Naive thymus-derived CD8-positive, alpha-beta T cell (primary cell): ENCODE results near the gene KRTAP10-4. TPM values are rescaled to one million over a fixed set of nuclear protein-coding genes. Genes with fewer than 3 reads are reported as not detected.

Experiments
- ATAC-seq, 2 donors: fragments of 150-1000 bp; cut with Tn5 transposase in 1 of 2; sonication (Bioruptor Pico), chemical (Tn5 transposase) in 1 of 2; 1 replicate in 1 of 2; 2 replicates in 1 of 2; pipeline ENCODE4 v1.10.0; 2021; ENCODE audit warnings: mild to moderate bottlenecking in 2 of 2, moderate library complexity in 2 of 2
- POLR2A ChIA-PET: fragments of 350-600 bp; sonication (Branson Sonifier 250); formaldehyde crosslinking; loops from one replicate; lab custom pipeline; 2021; ENCODE audit warnings: antibody characterized with exemption; lab: Charles Lee
- DNase-seq, 10 donors: peaks; one replicate each; pipeline versions ENCODE4 v3.0.0 to v3.0.0-alpha.2; 2020 to 2022
- H3K27ac Mint-ChIP-seq, 10 donors: one replicate each; pipeline ENCODE4 v1.8.0; 2020 to 2022; ENCODE audit warnings: mild to moderate bottlenecking in 10 of 10, mixed read lengths in 10 of 10, moderate library complexity in 4 of 10, inconsistent platforms in 1 of 10
- H3K27me3 Mint-ChIP-seq, 5 donors: one replicate each; pipeline ENCODE4 v1.8.0; 2021 to 2022; ENCODE audit warnings: mixed read lengths in 5 of 5
- H3K36me3 Mint-ChIP-seq, 3 donors: one replicate each; pipeline ENCODE4 v1.8.0; 2020 to 2022; ENCODE audit warnings: mixed read lengths in 3 of 3, mild to moderate bottlenecking in 2 of 3, inconsistent platforms in 1 of 3
- H3K4me1 Mint-ChIP-seq, 4 donors: one replicate each; pipeline ENCODE4 v1.8.0; 2021 to 2022; ENCODE audit warnings: mixed read lengths in 4 of 4
- H3K4me3 Mint-ChIP-seq, 10 donors: one replicate each; pipeline ENCODE4 v1.8.0; 2020 to 2022; ENCODE audit warnings: mild to moderate bottlenecking in 10 of 10, mixed read lengths in 10 of 10, moderate library complexity in 6 of 10, inconsistent platforms in 1 of 10
- H3K9me3 Mint-ChIP-seq, 9 donors: one replicate each; pipeline ENCODE4 v1.8.0; 2020 to 2022; ENCODE audit warnings: mixed read lengths in 9 of 9, mild to moderate bottlenecking in 3 of 9, inconsistent platforms in 1 of 9, moderate library complexity in 1 of 9
- polyA plus RNA-seq, 3 donors: library from polyadenylated mRNA; unstranded; fragments of 300-500 nt; fragmentation: Illumina TruSeq; gene quantifications; one replicate each; pipeline ENCODE4 v1.2.3, GENCODE V29; 2021
- total RNA-seq, 8 experiments: library from RNA in 2 of 8; stranded (reverse) in 2 of 8; gene quantifications; one replicate each; pipeline ENCODE4 v1.2.3 and lab custom pipeline; 2021 to 2026

KRTAP10-4 gene
- total and polyA plus RNA-seq, 5 experiments from 2014 or later: not detected

GRCh38 chr21:44530221-44530902 is 43.2 kb upstream of the KRTAP10-4 start:
- POLR2A ChIA-PET: no interaction called here
- peak overlapping the region in 3 of 10 donors; percentile 26 to 56 (median 48) for H3K27ac Mint-ChIP-seq

DNA sequence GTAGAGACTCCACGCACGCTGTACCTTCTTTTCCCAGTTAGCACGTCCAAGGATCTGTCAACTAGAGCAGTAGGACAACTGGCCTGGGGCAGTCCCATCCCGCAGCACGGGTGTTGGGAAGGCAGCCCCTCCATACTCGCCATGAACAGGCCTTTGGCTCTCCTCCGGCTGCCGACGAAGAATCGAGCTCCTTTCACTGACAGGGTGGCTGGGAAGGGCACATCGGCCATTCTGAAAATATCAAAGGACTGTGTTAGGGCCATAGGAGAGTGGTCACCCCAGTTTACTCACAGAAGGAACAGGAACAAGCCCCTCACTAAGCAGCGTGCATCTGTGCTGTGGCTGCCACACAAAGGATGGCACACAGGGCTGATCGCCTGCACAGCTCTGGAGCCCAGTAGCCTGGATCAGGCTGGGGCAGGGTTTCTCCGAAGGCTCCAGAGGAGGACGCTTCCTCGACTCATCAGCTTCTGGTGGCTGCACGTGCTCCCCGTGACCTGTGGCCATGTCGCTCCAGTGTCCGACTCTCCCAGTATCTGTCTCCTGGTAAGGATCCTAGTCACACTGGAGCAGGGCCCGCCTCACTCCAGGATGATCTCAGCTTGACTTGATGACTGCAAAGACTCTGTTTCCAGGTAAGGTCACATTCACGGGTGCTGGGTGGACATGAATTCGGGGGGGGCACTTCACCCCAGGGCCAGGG is 42.5 kb upstream of the KRTAP10-4 start:
- H3K9me3 Mint-ChIP-seq: no peaks in the 10 kb centered on the region
- peak overlapping the region in 1 of 10 donors; percentile 75 for H3K27ac Mint-ChIP-seq
- H3K36me3 Mint-ChIP-seq: no peaks in the 10 kb centered on the region
- peak in 2 of 10 donors; percentile 14 to 54 for DNase-seq
- H3K27me3 Mint-ChIP-seq: peaks cover 0 to 6% (median 0%) of the 10 kb centered on the region in 5 donors
- H3K4me3 Mint-ChIP-seq: no peak overlapping the region
- H3K4me1 Mint-ChIP-seq: peaks cover 0 to 8% (median 1%) of the 10 kb centered on the region in 4 donors
- POLR2A ChIA-PET: no interaction called here
- ATAC-seq: no peak

More at GRCh38 chr21:44530221-44530902, 43.2 kb upstream of the KRTAP10-4 start:
- Mint-ChIP-seq H3K9me3 (no peaks in the 10 kb centered on the region), H3K4me1 (peaks cover 0 to 8% (median 1%) of the 10 kb centered on the region in 4 donors), H3K4me3 (no peak overlapping the region), H3K36me3 (no peaks in the 10 kb centered on the region), H3K27me3 (peaks cover 0 to 6% (median 0%) of the 10 kb centered on the region in 5 donors)
- peak in 1 of 10 donors; percentile 12 for DNase-seq
- ATAC-seq: no peak

DNA sequence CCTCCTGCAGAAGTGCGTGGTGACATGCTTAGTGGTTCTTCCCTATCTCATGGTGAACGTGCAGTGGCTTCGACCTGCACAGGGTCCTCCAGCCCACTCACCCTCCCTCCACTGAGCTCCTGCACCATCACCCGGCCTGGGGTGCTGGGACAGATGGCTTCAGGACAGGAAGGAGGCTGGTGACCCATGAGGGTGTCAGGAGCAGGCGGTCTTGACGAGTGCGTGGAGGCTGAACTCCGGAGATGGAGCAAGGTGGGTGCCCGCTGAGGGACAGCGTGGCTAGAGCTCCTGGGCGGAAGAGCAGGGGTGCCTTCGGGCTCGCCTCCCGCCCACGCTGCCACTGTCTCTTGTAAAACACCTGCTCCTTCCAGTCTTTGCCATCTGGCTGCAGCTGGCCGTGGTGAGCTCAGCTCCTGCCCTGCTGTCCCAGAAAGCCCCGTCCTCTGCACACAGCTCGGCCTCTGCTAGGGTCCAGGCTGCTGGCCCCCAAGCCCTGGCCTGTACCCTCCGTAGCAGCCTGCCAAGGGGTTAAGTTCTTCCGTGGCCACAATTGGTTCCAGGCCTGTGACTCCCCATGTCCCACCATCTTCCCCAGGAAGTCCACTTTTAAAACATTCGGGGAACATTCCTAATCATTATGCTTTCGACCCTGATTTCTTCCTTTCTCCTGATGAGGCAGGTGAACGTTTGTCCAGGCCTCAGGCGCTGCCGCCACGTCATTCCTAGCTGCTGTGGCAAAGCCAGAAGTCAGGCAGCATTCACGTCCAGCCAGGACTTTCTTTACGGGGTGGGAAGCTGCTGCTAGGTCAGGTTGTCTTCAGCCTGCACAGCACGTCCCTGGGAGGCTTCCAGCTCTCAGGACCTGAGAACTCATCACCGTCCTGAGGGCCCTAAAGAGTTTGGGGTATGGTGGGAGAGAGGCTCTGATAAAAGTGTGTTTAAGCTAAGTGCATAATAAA is 41.6 kb upstream of the KRTAP10-4 start:
- Mint-ChIP-seq H3K9me3 (no peaks in the 10 kb centered on the region), H3K4me3 (no peak overlapping the region), H3K27me3 (peaks cover 0 to 6% (median 0%) of the 10 kb centered on the region in 5 donors), H3K36me3 (no peaks in the 10 kb centered on the region), H3K27ac (no peak overlapping the region), H3K4me1 (peaks cover 0 to 8% (median 1%) of the 10 kb centered on the region in 4 donors)
- DNase-seq (peak in 1 of 10 donors; percentile 28), ATAC-seq (no peak)
- POLR2A ChIA-PET: no interaction called here

- H3K4me1 Mint-ChIP-seq: peaks cover 0 to 8% (median 1%) of the 10 kb centered on the region in 4 donors
- no peak for ATAC-seq
Measured at GRCh38 chr21:44532712-44533111, 40.8 kb upstream of the KRTAP10-4 start.

DNA sequence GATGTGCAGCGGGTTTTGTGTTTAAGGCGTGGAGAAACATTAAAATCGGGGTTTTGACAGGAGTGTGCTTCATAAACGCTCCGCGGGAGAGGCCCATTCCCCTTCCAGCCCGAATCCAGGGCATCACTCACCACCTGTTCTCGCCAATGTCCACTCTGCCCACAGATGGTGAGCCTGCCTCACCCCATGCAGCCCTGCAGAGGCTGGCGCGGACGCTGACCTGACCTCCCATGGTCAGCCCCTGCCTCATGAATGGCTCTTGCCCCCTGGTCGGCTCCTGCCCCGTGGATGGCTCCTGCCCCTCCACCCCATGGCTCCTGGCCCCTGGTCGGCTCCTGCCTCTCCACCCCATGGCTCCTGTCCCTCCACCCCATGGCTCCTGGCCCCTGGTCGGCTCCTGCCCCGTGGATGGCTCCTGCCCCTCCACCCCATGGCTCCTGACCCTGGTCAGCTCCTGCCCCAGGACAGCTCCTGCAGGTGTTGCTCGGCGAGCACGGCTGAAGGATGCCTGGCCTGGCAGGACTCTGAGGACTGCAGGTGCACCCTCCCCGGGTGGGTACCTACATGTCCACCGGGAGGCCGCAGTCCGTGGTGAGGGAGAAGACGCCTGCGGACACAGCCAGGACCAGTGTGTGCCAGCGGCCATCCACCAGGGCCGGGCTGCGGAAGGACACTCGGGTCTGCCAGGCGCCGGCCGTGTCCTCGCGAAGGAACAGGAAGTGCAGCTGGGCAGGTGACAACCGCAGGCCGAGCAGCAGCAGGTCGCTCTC is 40.2 kb upstream of the KRTAP10-4 start:
- Mint-ChIP-seq H3K27ac (peak overlapping the region in 1 of 10 donors; percentile 56), H3K9me3 (no peaks in the 10 kb centered on the region), H3K4me3 (no peak overlapping the region), H3K4me1 (peaks cover 0 to 8% (median 1%) of the 10 kb centered on the region in 4 donors), H3K36me3 (no peaks in the 10 kb centered on the region), H3K27me3 (peaks cover 0 to 7% (median 2%) of the 10 kb centered on the region in 5 donors)
- ATAC-seq (no peak), DNase-seq (peak in 1 of 10 donors; percentile 52)
- POLR2A ChIA-PET: interaction anchor here (0.6 kb wide), 1 partner anchor 261 kb away, joined by 7 read pairs; no protein-coding TSS in a partner anchor

More at GRCh38 chr21:44532712-44533111, 40.8 kb upstream of the KRTAP10-4 start:
- H3K27ac Mint-ChIP-seq: peak overlapping the region in 1 of 10 donors; percentile 34
- DNase-seq: no peak
- no peaks in the 10 kb centered on the region for H3K9me3 Mint-ChIP-seq
- POLR2A ChIA-PET: interaction anchor here (0.6 kb wide), 1 partner anchor 262 kb away, joined by 7 read pairs; no protein-coding TSS in a partner anchor
- no peaks in the 10 kb centered on the region for H3K36me3 Mint-ChIP-seq
- H3K4me3 Mint-ChIP-seq: no peak overlapping the region
- H3K27me3 Mint-ChIP-seq: peaks cover 0 to 6% (median 2%) of the 10 kb centered on the region in 5 donors

- Mint-ChIP-seq H3K27me3 (peaks cover 0 to 7% (median 2%) of the 10 kb centered on the region in 5 donors), H3K4me1 (peaks cover 0 to 6% (median 1%) of the 10 kb centered on the region in 4 donors), H3K4me3 (no peak overlapping the region), H3K27ac (no peak overlapping the region), H3K36me3 (no peaks in the 10 kb centered on the region), H3K9me3 (no peaks in the 10 kb centered on the region)
- ATAC-seq (no peak), DNase-seq (peak in 1 of 10 donors; percentile 53)
- POLR2A ChIA-PET: no interaction called here
Measured at GRCh38 chr21:44533891-44534627, 39.5 kb upstream of the KRTAP10-4 start.

DNA sequence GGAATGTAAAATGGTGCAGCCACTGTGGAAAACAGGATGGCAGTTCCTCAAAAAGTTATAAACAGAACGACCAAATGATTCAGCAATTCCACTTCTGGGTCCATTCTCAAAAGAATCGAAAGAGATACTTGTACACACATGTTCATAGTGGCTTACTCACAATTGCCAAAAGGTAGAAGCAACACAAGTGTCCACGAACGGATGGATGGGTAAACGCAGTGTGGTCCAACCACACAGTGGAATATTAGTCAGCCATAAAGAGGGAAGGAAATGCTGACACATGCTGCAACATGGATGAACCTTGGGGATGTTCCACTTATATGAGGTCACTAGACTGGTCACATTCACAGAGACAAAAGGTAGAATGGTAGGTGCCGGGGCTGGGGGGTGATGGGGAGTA is 38.8 kb upstream of the KRTAP10-4 start:
- peaks cover 0 to 4% (median 1%) of the 10 kb centered on the region in 4 donors for H3K4me1 Mint-ChIP-seq
- DNase-seq (peak in 1 of 10 donors; percentile 11), ATAC-seq (no peak)
- no peak overlapping the region for H3K27ac Mint-ChIP-seq
- no peak overlapping the region for H3K4me3 Mint-ChIP-seq
- no peaks in the 10 kb centered on the region for H3K36me3 Mint-ChIP-seq
- POLR2A ChIA-PET: no interaction called here
- peaks cover 0 to 7% (median 2%) of the 10 kb centered on the region in 5 donors for H3K27me3 Mint-ChIP-seq
- peaks cover 0 to 2% (median 0%) of the 10 kb centered on the region in 9 donors for H3K9me3 Mint-ChIP-seq

DNA sequence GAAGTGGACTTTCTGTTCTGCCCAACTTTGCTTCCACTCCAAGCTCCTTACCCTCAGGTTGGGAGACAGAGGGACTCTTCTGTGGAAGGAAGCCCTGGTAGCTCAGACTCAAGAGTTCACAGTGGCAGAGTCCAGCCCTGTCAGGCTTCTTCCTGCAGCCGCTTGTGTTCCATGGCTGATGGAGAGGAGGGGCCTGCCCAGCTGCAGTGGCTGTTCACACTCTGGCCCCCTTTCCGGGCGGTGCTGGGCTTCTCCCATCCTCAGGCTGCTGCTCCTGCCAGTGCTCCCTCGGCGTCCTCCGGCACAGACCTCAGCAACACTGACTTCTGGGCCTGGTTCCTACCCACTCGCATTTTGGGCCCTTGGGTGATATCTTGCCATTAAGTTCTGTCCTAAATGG is 37.6 kb upstream of the KRTAP10-4 start:
- DNase-seq: peak in 1 of 10 donors; percentile 15

DNA sequence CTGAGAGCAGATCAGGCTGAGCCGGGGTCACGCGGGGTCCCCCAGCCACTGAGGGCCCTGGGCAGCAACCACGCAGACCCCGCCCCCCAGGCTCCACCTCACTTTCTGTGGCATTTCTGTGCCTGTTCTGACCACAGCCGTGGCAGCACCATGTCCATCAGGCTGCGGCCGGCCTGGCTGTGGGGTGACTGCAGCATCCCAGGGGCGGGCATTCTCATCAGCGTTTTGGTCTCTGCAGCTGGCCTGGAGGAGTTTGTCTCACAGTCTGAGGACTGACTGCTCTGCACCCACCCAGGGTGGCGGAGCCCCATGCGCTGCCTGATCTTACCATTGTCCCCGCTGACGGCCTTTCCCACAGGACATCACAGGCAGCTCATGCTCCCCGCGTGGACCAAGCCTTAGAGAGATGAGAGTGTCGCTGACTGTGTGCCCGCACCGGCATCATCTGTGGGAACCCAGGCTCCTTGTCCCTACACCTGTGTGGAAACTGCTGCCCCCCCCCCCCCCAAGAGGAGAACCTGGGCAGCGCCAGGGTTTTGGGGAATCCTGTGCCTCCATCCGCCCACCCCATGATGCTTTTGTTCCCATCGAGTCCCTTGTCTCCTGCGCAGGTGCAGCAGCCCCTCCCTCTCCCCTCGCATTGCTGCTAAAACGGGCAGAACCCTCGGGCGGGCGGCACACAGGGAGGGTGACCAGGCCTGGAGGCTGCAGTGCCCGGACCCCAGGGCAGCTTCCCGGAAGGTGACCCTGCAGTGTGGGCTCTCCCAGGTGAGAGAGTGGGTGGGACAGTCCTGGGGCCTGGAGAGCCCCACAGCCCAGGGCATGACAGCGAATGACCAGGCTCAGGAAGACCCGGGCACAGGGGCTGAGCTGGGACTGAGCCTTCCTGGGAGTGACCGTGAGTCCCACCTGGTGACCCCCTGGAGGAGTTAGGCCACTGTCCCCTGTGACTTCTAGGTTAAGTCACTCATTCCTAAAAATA is 35.3 kb upstream of the KRTAP10-4 start:
- Mint-ChIP-seq H3K9me3 (peaks cover 0 to 3% (median 0%) of the 10 kb centered on the region in 9 donors), H3K4me3 (no peak overlapping the region), H3K36me3 (peaks cover 0 to 2% (median 0%) of the 10 kb centered on the region in 3 donors), H3K4me1 (peaks cover 0 to 3% (median under 1%) of the 10 kb centered on the region in 4 donors), H3K27ac (peak overlapping the region in 1 of 10 donors; percentile 80), H3K27me3 (peaks cover 0 to 2% (median 0%) of the 10 kb centered on the region in 5 donors)
- ATAC-seq (no peak), DNase-seq (peak in 2 of 10 donors; percentile 0 to 24)
- POLR2A ChIA-PET: no interaction called here

More for the DNA sequence above, 37.6 kb upstream of the KRTAP10-4 start:
- ATAC-seq: no peak
- H3K27ac Mint-ChIP-seq: no peak overlapping the region
- H3K27me3 Mint-ChIP-seq: peaks cover 0 to 2% (median 0%) of the 10 kb centered on the region in 5 donors
- no peak overlapping the region for H3K4me3 Mint-ChIP-seq
- peaks cover 0 to 1% (median 0%) of the 10 kb centered on the region in 4 donors for H3K4me1 Mint-ChIP-seq
- POLR2A ChIA-PET: no interaction called here
- H3K36me3 Mint-ChIP-seq: no peaks in the 10 kb centered on the region
- peaks cover 0 to 3% (median 0%) of the 10 kb centered on the region in 9 donors for H3K9me3 Mint-ChIP-seq

- Mint-ChIP-seq H3K4me1 (peaks cover 0 to 3% (median under 1%) of the 10 kb centered on the region in 4 donors), H3K36me3 (peaks cover 0 to 2% (median 0%) of the 10 kb centered on the region in 3 donors), H3K4me3 (no peak overlapping the region), H3K27me3 (peaks cover 0 to 2% (median 0%) of the 10 kb centered on the region in 5 donors), H3K9me3 (peaks cover 0 to 3% (median 0%) of the 10 kb centered on the region in 9 donors), H3K27ac (peak overlapping the region in 3 of 10 donors; percentile 50 to 80 (median 69))
- peak in 1 of 10 donors; percentile 55 for DNase-seq
- ATAC-seq: no peak
- POLR2A ChIA-PET: no interaction called here
Measured at GRCh38 chr21:44539046-44539445, 34.5 kb upstream of the KRTAP10-4 start.
